ENCODE results near the gene VDR.

Gene VDR

GRCh38 chr12:47793015-47793681 is 111.6 kb downstream of the VDR start:
- ATAC-seq (no peak), DNase-seq (no peak)

- no peak for DNase-seq
Observed at GRCh38 chr12:47791874-47792273, 112.9 kb downstream of the VDR start.

More at GRCh38 chr12:47791874-47792273, 112.9 kb downstream of the VDR start:
- ATAC-seq = no peak
